Hindlimb muscle (tissue), 1 donor: ENCODE results near the gene ALG5. TPM values are rescaled to one million over a fixed set of nuclear protein-coding genes. Genes with fewer than 3 reads are reported as not detected.

Source experiments
- DNase-seq: peaks from one replicate; pipeline ENCODE4 v3.0.0-alpha.2; 2013
- polyA plus RNA-seq: library from polyadenylated mRNA; unstranded; fragments of 120-200 nt; gene quantifications from one replicate; pipeline ENCODE4 v1.2.1, GENCODE V29; 2013; ENCODE audit not compliant: insufficient read length

ALG5 gene
- 17.8 TPM for polyA plus RNA-seq

- peak; percentile 94 for DNase-seq
Observed at GRCh38 chr13:36999054-36999714, at the start of gene ALG5. Gene ALG5 (minus strand): TSS chr13:36999340. CDS start chr13:36999300, 40 bp downstream.

GRCh38 chr13:37047846-37048245 lies 48.7 kb upstream of the ALG5 start:
- no peak for DNase-seq

GRCh38 chr13:37047032-37047431 lies 47.9 kb upstream of the ALG5 start:
- DNase-seq = no peak

- DNase-seq = no peak
Observed at GRCh38 chr13:37046062-37046461, 46.9 kb upstream of the ALG5 start.

- no peak for DNase-seq
Observed at GRCh38 chr13:37040789-37041188, 41.6 kb upstream of the ALG5 start.

- no peak for DNase-seq
Observed at GRCh38 chr13:37039896-37040295, 40.8 kb upstream of the ALG5 start.

GRCh38 chr13:37037241-37037640 lies 38.1 kb upstream of the ALG5 start:
- DNase-seq = no peak

GRCh38 chr13:37029617-37030016 lies 30.5 kb upstream of the ALG5 start:
- DNase-seq = no peak

GRCh38 chr13:37027639-37028038 lies 28.5 kb upstream of the ALG5 start:
- no peak for DNase-seq

GRCh38 chr13:37026771-37027170 lies 27.6 kb upstream of the ALG5 start:
- no peak for DNase-seq

- no peak for DNase-seq
Observed at GRCh38 chr13:37023871-37024270, 24.7 kb upstream of the ALG5 start.

GRCh38 chr13:37014609-37015008 lies 15.5 kb upstream of the ALG5 start:
- DNase-seq = no peak

GRCh38 chr13:37011788-37012187 lies 12.6 kb upstream of the ALG5 start:
- no peak for DNase-seq

GRCh38 chr13:37011002-37011401 lies 11.9 kb upstream of the ALG5 start:
- no peak for DNase-seq

- DNase-seq = no peak
Observed at GRCh38 chr13:37010424-37010823, 11.3 kb upstream of the ALG5 start.

- DNase-seq = no peak
Observed at GRCh38 chr13:37009692-37010091, 10.6 kb upstream of the ALG5 start.

- DNase-seq = no peak
Observed at GRCh38 chr13:37001921-37002250, 2.7 kb upstream of the ALG5 start.

- DNase-seq = peak; percentile 15
Observed at GRCh38 chr13:36998624-36999041, 507 bp downstream of the ALG5 start.

GRCh38 chr13:36997716-36998427 lies 1.3 kb downstream of the ALG5 start:
- no peak for DNase-seq

GRCh38 chr13:36992362-36992761 lies 6.8 kb downstream of the ALG5 start:
- no peak for DNase-seq

- no peak for DNase-seq
Observed at GRCh38 chr13:36986462-36987240, 12.5 kb downstream of the ALG5 start.

- DNase-seq = peak; percentile 36
Observed at GRCh38 chr13:36981156-36981743, 17.9 kb downstream of the ALG5 start.

GRCh38 chr13:36979361-36980050 lies 19.6 kb downstream of the ALG5 start:
- DNase-seq = no peak
